Measurements from ENCODE around the gene HELLS.
"Not testable (repeated sequence)": the region's sequence is repeated elsewhere in the genome, so short reads cannot be mapped to it uniquely, and the experiment has no call there.

The HELLS gene

GRCh38 chr10:94630017-94630688, 84.6 kb downstream of the HELLS start:
- Histone ChIP-seq H3K36me3 (ENCODE audit: control insufficient read depth, insufficient read depth, low read length) (no peaks in the 10 kb centered on the region), H3K4me3 (replicated peaks; ENCODE audit: low read depth, low read length) (no peak overlapping the region), H3K27me3 (replicated peaks; ENCODE audit: control insufficient read depth, insufficient read depth, low read length) (no peaks in the 10 kb centered on the region)
- peak; percentile 48 for TF ChIP-seq CTCF (IDR thresholded peaks at IDR 0.05; ENCODE audit: insufficient read depth, low read length, poor library complexity, severe bottlenecking)
- DNase-seq (ENCODE audit: extremely low read depth, insufficient read length) = peak; percentile 41

DNA sequence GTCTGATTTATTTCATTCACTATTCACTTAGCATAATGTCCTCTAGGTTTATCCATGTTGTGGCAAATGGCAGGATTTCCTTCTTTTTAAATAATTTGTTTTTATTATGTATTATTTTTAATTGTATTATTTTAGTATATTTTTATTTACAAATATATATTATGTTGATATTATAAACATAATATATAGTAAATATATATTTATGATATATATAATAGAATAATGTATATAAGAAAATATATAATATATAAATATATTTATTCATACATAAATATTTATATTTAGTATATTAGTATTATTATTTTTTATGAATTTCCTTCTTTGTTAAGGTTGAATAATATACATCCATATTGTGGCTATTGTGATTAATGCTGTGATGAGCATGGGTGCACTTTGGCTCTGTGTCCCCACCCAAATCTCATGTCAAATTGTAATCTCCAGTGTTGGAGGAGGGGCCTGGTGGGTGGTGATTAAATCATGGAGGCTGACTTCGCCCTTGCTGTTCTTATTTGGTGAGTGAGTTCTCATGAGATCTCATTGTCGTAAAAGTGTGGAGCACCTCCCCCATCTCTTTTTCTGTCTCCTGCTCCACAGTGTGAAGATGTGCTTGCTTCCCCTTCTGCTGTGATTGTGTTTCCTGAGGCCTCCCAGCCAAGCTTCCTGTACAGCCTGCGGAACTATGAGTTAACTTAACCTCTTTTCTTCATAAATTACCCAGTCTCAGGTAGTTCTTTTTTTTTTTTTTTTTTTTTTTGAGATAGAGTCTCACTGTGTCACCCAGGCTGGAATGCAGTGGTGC, 85.7 kb downstream of the HELLS start:
- TF ChIP-seq CTCF (IDR thresholded peaks at IDR 0.05; ENCODE audit: insufficient read depth, low read length, poor library complexity, severe bottlenecking) = no peak
- Histone ChIP-seq H3K4me3 (replicated peaks; ENCODE audit: low read depth, low read length) (no peak overlapping the region), H3K27me3 (replicated peaks; ENCODE audit: control insufficient read depth, insufficient read depth, low read length) (no peaks in the 10 kb centered on the region), H3K36me3 (ENCODE audit: control insufficient read depth, insufficient read depth, low read length) (no peaks in the 10 kb centered on the region)
- DNase-seq (ENCODE audit: extremely low read depth, insufficient read length) = no peak

- no peak for TF ChIP-seq CTCF (IDR thresholded peaks at IDR 0.05; ENCODE audit: insufficient read depth, low read length, poor library complexity, severe bottlenecking)
- no peak overlapping the region for H3K4me3 ChIP-seq (replicated peaks; ENCODE audit: low read depth, low read length)
- H3K27me3 ChIP-seq (replicated peaks; ENCODE audit: control insufficient read depth, insufficient read depth, low read length) = no peaks in the 10 kb centered on the region
- H3K36me3 ChIP-seq (ENCODE audit: control insufficient read depth, insufficient read depth, low read length) = no peaks in the 10 kb centered on the region
- DNase-seq (ENCODE audit: extremely low read depth, insufficient read length) = no peak
Observed at GRCh38 chr10:94632954-94633353, 87.4 kb downstream of the HELLS start.

- not testable (repeated sequence) for H3K4me3 ChIP-seq (replicated peaks; ENCODE audit: low read depth, low read length); H3K36me3 ChIP-seq (ENCODE audit: control insufficient read depth, insufficient read depth, low read length); DNase-seq (ENCODE audit: extremely low read depth, insufficient read length); H3K27me3 ChIP-seq (replicated peaks; ENCODE audit: control insufficient read depth, insufficient read depth, low read length)
Observed at GRCh38 chr10:94638097-94638496, 92.5 kb downstream of the HELLS start.

DNA sequence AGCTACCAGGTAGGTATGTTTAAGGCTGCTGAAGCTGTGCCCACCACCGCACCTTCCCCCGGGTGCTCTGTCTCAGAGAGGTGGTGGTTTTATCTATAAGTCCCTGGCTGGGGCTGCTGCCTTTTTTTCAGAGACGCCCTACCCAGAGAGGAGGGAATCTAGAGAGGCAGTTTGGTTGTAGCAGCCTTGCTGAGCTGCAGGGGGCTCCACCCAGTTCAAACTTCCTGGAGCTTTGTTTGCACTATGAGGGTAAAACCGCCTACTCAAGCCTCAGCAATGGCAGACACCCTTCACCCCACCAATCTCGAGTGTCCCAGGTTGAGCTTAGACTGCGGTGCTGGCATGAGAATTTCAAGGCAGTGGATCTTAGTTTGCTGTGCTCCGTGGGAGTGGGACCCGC, 94.3 kb downstream of the HELLS start:
- no peak for DNase-seq (ENCODE audit: extremely low read depth, insufficient read length)
- TF ChIP-seq CTCF (IDR thresholded peaks at IDR 0.05; ENCODE audit: insufficient read depth, low read length, poor library complexity, severe bottlenecking) = no peak
- Histone ChIP-seq H3K27me3 (replicated peaks; ENCODE audit: control insufficient read depth, insufficient read depth, low read length) (no peaks in the 10 kb centered on the region), H3K4me3 (replicated peaks; ENCODE audit: low read depth, low read length) (no peak overlapping the region), H3K36me3 (ENCODE audit: control insufficient read depth, insufficient read depth, low read length) (no peaks in the 10 kb centered on the region)

DNA sequence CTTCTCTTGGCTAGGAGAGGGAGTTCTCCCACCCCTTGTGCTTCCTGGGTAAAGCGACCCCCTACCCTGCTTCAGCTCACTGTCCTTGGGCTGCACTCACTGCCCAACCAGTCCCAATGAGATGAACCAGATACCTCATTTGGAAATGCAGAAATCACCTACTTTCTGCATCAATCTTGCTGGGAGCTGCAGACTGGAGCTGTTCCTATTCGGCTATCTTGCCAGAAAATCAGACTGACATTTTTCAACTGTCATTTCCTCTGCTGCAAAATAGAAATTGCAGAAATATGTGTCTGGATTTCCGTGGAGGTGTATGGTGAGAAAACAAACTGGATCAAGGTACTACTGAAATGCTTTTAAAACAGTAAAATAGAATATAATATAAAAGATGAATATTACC, 95.0 kb downstream of the HELLS start:
- Histone ChIP-seq H3K4me3 (replicated peaks; ENCODE audit: low read depth, low read length) (no peak overlapping the region), H3K27me3 (replicated peaks; ENCODE audit: control insufficient read depth, insufficient read depth, low read length) (no peaks in the 10 kb centered on the region), H3K36me3 (ENCODE audit: control insufficient read depth, insufficient read depth, low read length) (no peaks in the 10 kb centered on the region)
- no peak for TF ChIP-seq CTCF (IDR thresholded peaks at IDR 0.05; ENCODE audit: insufficient read depth, low read length, poor library complexity, severe bottlenecking)
- no peak for DNase-seq (ENCODE audit: extremely low read depth, insufficient read length)
